NCI-H1417 (cell line): ENCODE results near the gene KCTD15.
"Not testable (repeated sequence)": the region's sequence is repeated elsewhere in the genome, so short reads cannot be mapped to it uniquely, and the experiment has no call there.

Source experiments
- DNase-seq, 3 experiments: peaks; one replicate each; lab custom pipeline; 2025; lab: John Stamatoyannopoulos, UW

The KCTD15 gene

DNA sequence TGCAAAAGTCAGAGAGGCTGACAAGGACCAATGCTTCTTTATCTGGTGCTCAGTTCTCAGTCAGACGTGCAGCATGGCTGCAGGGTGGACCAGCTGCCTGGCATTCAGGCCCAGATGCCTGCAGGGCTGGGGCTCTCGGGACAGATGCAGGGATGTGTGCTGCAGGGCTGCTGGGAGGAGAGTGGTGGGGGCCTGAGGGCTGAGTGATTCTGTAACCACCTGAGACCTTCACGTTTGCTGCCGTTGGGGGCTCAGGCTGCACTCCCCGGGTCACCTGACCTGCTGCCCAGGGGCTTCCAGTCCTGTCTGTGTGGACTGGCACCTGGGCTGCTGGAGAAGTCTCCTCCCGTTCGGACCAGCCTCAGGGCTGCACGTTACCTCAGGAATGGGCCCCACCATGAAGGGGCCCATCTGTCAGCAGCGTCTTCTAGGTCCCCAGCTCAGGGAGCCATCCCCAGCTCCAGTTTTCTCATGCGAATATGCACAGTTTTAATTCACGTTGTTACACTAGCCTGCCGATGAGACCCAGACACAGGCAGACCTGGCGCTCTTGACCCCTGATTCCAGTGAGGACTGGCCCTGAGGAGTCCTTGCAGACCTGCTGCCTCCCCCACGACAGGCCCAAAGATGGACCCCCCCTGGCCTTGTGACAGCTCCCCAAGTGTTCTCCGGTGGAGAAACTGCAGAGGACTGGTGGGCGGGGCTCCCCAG is 16.9 kb downstream of the KCTD15 start:
- DNase-seq: no peak

DNA sequence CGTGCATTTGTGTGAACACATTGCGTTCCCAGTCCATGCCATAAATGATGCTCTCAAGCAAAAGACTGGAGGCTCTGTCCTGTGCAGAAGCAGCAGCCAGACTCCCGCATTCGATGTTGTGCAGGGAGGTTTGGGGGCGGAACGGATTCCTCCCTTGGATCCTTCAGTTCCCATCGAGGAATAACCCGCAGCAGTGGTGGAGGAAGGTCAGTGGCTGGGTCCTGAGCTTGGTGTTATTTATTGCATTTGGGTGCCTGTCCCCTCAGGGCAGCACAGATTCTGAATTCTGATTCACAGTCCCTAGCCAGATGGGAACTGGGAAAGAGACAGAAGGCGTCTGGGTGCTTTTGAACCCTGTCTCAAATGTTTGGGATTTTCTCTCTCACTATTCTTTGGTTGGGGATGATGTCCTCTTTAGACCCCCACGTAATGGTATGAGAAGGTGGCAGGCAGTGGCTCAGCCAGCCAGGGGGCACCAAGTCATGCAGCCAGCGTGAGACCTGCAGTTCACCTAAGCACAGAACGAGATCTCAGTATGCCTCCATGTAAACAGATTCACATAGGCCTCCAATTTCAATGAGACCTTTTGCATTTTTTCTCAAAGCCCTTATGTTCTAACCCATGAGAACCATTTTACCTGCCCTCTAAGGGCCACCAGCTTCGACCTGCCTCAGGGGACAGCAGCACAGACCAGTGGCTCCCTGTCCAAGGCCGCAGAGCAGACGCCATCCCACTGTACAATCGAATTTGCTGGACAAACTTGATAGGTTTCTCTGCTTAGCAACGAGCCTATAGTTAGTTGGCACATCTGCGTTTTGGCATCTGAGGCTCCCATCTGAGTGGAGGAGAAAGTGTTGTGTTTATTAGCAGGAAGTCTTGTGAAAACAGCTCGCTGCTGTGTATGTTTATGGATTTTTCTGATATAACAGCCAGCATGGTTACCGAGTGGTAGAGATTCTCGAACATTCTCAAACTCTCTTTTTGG is 17.8 kb downstream of the KCTD15 start:
- no peak for DNase-seq

DNA sequence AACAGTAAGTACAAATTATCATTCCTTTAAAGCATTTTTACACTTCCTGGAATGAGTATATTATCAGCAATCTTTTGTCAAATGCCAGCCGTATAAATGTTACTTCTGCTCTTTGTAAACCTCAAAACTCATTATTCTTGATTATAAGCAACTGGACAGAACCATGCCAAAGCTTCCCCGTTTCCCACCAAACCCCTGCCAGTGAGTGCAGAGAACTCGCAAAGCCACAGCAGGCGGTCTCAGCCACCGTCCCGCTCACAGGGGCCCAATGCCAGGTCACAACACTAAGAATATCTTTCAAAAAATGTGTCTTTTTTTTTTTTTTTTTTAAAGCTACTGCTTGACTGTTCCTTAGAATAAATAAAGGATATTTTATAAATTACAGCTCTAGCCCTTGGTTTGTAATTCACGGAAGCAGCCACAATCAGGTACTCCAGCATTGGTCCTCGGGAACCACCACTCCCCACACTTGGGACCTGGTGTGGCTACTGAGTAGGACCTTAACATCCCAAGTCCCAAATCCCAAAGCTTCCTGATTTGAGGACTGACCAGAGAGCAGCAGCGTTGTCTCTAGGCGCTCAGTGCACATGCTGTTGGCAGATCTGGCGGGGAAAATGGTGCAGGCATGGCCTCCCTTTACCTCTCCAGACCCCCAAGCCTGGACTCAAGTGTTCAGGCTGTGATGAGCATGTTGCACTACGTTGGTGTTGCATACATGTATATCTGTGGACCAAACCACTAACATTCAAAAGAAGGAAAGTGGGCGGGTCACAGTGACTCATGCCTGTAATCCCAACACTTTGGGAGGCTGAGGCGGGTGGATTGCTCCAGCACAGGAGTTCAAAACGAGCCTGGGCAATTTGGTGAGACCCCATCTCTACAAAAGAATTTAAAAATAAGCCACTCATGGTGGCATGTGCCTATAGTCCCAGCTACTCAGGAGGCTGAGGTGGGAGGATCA is 19.0 kb downstream of the KCTD15 start:
- DNase-seq: no peak

DNA sequence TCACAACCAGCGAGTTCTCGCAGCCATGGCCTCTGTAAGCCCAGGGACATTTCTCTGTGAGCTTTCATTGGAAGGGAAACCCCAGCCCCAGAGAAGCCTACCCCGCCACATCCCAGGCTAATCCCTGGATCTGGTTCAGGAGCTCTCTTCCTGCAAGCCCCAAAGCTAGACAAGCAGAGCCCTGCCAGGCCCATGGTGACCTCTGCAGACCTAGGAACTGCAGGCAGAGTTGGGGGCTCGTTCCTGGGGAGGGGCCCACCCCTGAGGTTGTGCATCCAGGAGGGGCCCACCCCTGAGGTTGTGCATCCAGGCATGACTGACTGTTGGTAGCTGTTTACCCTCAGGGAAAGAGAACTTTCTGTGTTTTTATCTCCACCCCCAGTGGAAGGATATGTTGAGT is 21.7 kb downstream of the KCTD15 start:
- DNase-seq: no peak

DNA sequence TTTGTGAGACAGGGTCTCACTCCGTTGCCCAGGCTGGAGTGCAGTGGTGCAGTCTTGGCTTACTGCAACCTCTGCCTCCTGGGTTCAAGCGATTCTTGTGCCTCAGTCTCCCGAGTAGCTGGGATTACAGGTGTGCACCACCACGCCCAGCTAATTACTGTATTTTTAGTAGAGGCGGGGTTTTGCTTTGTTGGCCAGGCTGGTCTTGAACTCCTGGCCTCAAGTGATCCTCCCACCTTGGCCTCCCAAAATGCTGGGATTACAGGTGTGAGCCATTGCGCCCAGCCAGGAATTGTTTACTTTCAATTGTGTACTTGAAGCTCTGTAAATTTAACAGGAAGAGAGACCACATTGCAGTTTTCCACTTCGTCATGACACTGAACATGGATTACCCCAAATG is 22.4 kb downstream of the KCTD15 start:
- DNase-seq: not testable (repeated sequence)

DNA sequence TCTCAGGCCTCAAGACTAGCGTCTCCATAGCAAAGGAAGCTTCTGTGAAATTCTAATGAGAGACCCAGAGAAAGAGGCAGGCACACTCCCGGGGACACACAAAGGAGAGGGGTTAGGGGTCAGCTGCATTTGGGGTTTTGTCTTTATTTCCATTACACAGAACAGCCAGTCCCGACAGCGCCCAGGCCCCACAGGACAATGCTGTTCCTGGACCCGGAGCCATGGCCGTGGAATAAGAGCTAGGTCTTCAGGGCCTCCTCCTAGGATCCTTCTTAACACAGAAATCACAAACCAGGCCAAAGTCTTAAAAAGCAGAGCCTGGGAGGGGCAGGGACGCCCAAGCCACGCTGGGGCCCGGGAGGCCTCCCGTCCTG is 22.8 kb downstream of the KCTD15 start:
- DNase-seq: no peak

DNA sequence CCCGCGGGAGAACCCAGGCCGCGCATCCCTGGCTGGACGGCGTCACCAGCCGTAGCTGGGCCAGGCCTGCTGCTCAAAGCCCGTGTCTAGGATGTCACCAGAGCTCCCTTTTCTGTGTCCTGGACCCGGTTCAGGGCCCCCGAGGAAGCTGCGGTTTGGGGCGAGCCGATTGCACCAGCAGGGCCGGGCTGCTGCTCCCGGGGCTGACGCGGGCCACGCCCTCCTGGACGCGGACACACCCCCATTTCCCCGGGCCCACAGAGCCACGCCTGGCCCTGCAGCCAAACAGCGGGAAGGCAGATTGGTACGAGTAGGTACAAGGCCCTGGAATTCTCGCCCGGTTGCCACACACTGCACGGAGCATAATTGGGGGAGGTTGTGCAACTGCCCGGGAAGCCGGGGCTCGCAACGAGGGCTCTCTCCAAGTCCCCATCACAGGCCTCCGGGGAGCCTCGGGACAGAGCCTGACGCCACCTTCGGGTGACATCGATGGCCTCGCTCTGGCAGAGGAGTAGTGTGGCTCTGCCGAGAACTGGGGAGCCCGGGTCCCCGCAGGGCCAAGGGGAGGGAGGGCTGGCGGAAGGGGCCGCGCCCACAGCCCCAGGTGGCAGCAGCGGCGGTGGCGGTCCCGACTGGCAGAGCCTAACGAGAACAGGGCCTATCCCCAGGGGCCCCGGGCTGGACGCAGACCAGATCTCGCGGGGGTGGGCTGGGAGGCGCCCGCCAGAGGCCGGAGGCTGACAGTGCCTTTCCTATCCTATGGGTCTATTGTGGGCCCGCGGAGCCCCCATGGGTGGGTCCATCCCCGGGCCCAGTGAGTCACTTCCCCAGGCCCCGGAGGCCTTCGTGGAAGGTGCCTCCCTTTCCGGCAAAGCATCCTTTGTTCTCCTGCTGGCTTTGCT is 23.5 kb downstream of the KCTD15 start:
- DNase-seq: peak in 2 of 3 experiments; percentile 4 to 20

DNA sequence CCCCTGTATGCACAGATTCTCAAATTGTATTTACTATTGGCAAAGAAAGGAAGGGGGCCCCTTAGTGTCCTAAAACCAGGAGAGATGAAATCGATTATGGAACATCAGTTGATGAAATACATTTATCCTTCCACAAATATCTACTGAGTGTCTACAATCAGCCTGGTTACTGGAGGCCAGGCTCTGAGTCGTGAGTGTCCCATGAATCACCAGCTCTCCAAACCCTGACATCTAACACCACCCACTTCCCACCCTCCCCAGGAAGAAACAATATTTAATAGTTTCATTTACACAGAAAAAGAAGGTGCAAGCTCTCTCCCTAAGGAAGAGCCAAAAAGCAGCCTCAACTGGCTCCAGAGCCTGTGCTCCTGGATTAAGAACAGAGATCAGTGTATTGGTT is 25.2 kb downstream of the KCTD15 start:
- no peak for DNase-seq

DNA sequence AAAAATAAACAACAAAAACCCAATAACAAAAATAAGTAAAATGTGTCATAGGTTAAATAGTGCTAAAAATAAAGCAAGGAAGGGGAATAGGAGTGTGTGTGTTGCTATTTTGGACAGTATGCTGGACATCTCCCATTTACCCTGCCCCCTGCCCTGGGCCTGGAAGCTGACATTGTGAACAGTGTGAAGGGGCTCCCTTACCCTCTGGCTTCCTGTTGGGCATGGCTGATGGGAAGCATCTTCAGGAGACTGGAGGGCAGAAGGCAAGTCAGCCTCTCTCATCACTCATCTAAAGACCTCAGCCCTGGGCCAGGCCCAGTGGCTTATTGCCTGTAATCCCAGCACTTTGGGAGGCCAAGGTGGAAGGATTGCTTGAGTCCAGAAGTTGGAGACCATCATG is 26.7 kb downstream of the KCTD15 start:
- DNase-seq: no peak

DNA sequence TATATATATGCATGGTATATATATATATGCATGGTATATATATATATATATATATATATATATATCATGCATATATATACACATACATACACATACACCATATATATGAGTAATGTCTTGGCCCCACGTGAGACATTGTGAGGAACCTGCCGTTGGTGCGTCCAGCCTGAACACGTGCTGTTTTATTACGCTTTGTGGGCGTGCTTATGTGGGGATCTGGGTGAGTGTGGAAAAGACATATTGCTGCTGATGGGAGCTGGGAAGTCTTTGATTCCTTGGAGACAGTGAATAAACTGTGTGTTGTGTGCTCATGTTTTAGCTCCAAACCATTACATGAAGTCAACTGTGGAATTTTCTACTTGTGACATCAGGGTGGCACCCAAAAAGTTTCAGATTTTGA is 28.9 kb downstream of the KCTD15 start:
- DNase-seq: no peak

DNA sequence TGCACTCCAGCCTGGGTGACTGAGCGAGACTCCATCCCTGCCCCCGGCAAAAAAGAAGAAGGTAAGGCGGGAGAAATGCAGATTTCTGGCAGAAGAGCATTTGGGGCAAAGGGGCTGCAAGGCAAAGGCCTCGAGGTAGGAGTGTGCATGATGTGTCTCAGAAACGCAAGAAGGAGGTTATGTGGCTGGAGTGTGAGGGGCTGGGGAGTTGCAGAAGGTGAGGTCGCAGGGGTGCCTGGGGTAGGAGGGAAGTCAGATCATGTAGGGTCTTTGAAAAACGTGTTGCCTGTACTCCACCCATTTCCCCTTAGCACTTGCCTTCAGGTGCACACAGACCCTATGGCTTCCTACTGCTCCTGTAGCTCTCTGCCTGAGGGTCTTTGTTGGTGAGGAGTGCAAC is 29.9 kb downstream of the KCTD15 start:
- no peak for DNase-seq

DNA sequence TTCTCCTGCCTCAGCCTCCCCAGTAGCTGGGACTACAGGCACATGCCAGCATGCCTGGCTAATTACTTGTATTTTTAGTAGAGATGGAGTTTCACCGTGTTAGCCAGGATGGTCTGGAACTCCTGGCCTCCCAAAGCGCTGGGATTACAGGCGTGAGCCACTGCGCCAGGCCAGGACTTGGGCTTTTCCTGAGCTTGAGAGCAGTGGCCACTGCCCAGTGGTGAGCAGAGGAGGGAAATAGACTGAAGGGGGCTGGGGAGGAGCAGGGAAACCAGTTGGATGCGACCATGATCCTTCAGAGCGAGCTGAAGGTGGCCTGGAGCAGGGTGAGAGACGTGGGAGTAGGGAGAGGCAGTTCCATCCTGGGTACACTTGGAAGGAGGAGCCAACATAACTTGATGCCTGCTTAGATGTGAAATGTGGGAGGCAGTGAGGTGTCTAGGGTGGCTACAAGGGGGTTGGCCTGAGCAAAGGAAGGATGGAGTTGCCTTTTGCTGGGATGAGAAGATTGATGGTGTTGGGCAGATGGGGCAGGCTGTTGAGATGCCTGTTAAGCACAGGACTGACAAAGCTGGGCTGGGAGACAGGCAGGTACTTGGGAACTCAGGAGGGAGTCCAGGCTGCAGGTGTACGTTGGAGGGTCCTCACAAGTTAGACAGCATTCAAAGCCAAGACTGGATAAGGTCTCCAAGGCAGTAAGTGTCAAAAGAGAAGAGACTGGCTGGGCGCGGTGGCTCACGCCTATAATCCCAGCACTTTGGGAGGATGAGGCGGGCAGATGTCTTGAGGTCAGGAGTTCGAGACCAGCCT is 31.8 kb downstream of the KCTD15 start:
- no peak for DNase-seq

DNA sequence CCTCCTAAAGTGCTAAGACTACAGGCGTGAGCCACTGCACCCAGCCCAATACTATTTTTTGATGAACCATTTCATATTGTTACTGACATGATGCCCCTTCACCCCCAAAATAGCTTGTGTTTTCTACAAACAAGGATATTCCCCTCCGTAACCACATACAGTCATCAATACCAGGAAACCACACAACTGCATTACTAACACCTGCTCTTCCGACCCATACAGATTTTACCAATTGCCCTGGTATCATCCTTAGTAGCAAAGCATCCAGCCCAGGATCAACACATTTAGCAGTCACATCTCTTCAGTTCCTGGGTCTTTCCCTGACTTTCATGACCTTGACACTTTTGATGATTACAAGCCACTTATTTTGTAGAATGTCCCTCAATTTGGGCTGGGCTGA is 33.6 kb downstream of the KCTD15 start:
- no peak for DNase-seq

DNA sequence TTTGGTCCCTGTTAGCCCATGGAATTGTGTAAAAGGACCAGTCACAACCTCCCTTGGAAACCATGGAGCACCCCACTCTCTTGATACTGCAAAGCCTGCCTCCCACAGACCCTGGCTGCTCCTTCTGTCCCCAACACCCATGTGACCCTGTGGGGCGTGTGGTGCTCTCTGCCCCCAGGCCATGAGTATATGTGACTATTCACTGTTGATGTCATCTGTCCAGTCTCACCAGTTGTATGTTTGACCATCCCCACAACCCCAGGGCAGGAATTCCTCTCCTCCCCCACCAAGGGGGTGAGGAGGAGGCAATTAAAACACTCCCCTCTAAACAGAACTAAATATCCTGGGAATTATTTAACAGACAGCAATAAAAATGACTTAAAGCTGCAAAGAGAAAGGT is 35.2 kb downstream of the KCTD15 start:
- no peak for DNase-seq

DNA sequence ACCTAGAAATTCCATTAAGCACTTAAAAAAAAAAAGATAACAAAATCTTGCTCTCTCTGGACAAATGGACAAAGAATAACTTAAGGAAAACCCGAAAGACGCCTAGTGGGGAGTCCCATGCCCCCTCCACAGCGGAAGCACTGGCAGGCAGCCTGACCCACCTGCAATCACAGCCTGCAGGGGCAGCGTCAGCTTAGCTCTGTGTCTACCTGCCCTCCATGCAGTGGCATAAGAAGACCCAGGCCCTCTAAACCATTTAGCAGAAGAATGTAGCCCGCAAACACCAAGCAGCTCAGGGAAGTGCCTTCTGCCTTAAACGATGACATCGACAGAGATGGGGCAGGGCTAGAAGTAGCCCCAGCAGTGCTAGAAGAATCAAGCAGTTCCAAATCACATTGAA is 36.0 kb downstream of the KCTD15 start:
- no peak for DNase-seq

DNA sequence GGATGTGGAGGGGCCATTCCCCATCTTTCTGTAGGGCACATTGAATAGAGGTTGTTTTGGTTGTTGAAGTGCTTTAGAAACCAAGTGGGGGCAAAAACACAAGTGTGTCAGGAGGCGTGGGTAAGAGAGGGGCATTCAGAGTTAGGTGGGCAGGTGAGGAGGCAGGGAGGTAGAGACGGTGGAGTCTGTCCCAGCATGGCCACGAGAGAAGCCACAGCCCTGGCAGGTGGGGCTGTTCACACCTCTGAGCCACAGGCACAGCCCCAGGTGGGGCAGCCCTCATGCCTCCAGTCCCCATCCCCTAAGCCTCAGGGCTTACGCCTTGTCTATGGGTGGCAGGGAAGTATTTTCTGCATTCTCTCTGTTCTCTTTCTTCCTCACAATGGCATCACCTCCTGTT is 43.7 kb downstream of the KCTD15 start:
- DNase-seq: no peak

DNA sequence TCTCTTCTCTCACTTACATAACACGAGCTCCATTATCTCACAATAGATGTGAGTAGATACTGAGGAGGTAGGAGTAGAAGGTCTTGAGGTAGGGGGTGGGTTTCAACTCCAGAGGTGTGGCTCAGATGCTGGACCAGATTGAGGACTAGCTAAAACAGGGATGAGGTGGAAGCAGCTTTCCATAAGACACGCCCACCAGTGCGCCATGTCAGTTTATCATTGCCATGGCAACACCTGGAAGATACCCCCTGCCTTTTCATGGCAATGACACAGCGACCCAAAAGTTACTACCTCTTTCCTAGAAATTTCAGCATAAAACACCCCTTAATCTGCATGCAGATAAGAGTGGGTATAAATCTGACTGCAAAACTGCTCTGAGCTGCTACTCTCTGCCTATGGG is 44.1 kb downstream of the KCTD15 start:
- no peak for DNase-seq

DNA sequence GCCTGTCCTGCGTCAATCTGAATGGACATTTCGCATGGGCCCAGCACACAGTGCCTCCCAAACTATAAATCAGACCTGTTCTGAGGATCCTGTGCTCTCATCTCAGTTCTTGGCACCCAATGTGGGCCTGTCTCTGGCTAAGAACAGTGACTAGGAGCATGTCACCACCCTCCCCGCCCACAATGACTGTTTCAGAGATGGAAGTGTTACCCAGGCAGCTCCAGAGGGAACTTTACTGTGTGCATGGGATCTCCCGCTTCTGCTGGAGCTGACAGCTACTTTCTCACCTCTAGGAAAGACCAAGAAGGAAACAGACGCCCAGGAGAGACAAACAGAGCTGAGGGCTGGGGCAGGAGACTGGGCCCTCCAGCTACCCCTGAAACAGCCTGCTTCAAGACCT is 45.0 kb downstream of the KCTD15 start:
- DNase-seq: no peak

DNA sequence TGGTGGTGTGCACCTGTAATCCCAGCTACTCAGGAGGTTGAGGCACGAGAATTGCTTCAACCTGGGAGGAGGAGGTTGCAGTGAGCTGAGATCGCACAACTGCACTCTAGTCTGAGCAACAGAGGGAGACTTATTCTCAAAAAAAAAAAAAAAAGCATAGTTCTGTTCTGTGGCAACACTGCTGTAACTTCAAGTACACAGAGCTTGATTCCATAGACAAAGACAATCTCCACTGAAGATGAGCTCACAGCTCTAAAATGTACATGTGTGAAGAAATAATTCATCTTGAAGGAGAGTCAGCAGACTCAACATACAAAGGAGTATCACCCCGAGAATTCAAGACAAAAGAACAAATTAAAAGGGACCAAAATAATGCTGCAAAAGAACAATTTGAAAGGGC is 47.8 kb downstream of the KCTD15 start:
- DNase-seq: no peak

DNA sequence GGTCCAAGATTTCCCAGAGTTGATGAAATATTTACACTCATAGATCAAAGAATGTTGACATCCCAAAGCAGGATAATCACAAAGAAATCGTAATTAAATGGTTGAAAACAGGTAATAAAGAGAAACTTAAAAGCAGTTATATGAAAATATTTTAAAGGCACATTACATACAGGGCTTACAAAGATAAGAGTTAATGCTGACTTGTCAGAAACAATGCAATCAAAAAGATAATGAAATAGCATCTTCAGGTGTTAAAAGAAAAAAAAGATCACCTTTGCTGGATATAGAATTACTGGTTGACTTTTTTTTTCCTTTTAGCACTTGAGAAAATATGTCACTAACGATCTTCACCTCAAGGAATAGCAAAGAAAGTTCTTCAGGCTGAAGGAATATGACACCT is 48.8 kb downstream of the KCTD15 start:
- no peak for DNase-seq
